Measurements from ENCODE around the gene BMP3. TPM values are rescaled to one million over a fixed set of nuclear protein-coding genes. Genes with fewer than 3 reads are reported as not detected.
A peak's percentile ranks its signal among the peaks of the same experiment; 100 is the strongest.

Gene BMP3
- total RNA-seq, 1 donor from 2014 or later, result not detected

DNA sequence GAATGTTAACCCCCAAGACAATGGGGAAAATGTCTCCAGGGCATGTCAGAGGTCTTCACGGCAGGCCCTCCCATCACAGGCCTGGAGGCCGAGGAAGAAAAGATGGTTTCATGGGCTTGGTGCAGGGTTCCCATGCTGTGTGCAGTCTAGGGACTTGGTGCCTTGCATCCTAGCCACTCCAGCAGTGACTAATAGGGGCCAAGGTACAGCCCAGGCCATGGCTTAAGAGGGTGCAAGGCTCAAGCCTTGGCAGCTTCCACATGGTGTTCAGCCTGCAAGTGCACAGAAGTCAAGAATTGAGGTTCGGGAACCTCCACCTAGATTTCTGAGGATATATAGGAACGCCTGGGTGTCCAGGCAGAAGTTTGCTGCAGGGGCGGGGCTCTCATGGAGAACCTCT lies 50.6 kb downstream of the BMP3 start:
- no peaks in the 10 kb centered on the region for H3K4me1 Mint-ChIP-seq (ENCODE audit: low read depth, unreplicated experiment)
- Histone ChIP-seq H3K27ac (ENCODE audit: low read depth, low read length) (no peak overlapping the region), H3K4me2 (ENCODE audit: low read length) (no peak overlapping the region), H2AFZ (ENCODE audit: low read depth, low read length) (no peak overlapping the region), H4K20me1 (ENCODE audit: insufficient read depth, low read length) (no peaks in the 10 kb centered on the region), H3K27me3 (ENCODE audit: insufficient read depth, low read length) (peaks cover 2% of the 10 kb centered on the region), H3K4me1 (ENCODE audit: insufficient read depth, low read length) (no peaks in the 10 kb centered on the region), H3K9ac (ENCODE audit: low read length) (no peak overlapping the region), H3K9me3 (ENCODE audit: insufficient read depth, low read depth, low read length) (no peaks in the 10 kb centered on the region), H3K79me2 (ENCODE audit: insufficient read depth, low read length) (no peaks in the 10 kb centered on the region), H3K36me3 (ENCODE audit: insufficient read depth, low read length) (no peaks in the 10 kb centered on the region), H3K4me3 (ENCODE audit: insufficient read depth, low read depth, low read length) (no peak overlapping the region)
- H3K36me3 Mint-ChIP-seq (ENCODE audit: low read depth, unreplicated experiment), result no peaks in the 10 kb centered on the region
- peaks cover 5% of the 10 kb centered on the region for H3K9me3 Mint-ChIP-seq (ENCODE audit: unreplicated experiment)
- FAIRE-seq (no peak), DNase-seq (ENCODE audit: low read depth) (no peak)
- H3K27ac Mint-ChIP-seq (ENCODE audit: unreplicated experiment), result no peak overlapping the region
- TF ChIP-seq, protein P1, sequence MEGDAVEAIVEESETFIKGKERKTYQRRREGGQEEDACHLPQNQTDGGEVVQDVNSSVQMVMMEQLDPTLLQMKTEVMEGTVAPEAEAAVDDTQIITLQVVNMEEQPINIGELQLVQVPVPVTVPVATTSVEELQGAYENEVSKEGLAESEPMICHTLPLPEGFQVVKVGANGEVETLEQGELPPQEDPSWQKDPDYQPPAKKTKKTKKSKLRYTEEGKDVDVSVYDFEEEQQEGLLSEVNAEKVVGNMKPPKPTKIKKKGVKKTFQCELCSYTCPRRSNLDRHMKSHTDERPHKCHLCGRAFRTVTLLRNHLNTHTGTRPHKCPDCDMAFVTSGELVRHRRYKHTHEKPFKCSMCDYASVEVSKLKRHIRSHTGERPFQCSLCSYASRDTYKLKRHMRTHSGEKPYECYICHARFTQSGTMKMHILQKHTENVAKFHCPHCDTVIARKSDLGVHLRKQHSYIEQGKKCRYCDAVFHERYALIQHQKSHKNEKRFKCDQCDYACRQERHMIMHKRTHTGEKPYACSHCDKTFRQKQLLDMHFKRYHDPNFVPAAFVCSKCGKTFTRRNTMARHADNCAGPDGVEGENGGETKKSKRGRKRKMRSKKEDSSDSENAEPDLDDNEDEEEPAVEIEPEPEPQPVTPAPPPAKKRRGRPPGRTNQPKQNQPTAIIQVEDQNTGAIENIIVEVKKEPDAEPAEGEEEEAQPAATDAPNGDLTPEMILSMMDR (IDR thresholded peaks at IDR 0.05; ENCODE audit: insufficient read depth, low read depth, low read length), result no peak
- TF ChIP-seq EZH2 (IDR thresholded peaks at IDR 0.05; ENCODE audit: insufficient read depth, low read length), result no peak
- H3K4me3 Mint-ChIP-seq (ENCODE audit: unreplicated experiment), result no peak overlapping the region
- peaks cover 7% of the 10 kb centered on the region for H3K27me3 Mint-ChIP-seq (ENCODE audit: low read depth, unreplicated experiment)

DNA sequence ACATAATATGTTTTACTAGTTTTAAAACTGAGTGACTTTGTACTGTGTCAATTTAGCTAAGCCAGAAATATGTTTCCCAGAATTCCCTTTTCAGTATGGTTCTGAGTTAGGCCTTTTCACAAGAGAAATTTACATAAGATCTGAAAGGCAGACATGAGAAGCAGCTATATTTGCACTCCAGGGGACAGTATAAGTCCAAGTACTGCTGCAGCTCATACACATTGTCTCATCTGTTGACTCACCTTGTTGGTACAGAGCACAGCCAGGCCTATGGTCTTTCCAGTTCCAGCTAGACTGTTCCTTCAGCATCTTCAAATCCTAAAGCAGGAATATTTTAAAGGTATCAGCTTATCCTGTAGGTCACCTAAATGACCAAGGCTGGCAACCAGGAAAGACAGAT lies 53.5 kb downstream of the BMP3 start:
- no peak overlapping the region for H3K4me3 ChIP-seq (ENCODE audit: insufficient read depth, low read depth, low read length)
- Mint-ChIP-seq H3K27me3 (ENCODE audit: low read depth, unreplicated experiment) (no peaks in the 10 kb centered on the region), H3K27ac (ENCODE audit: unreplicated experiment) (no peak overlapping the region), H3K36me3 (ENCODE audit: low read depth, unreplicated experiment) (no peaks in the 10 kb centered on the region), H3K9me3 (ENCODE audit: unreplicated experiment) (peaks cover 5% of the 10 kb centered on the region), H3K4me3 (ENCODE audit: unreplicated experiment) (no peak overlapping the region), H3K4me1 (ENCODE audit: low read depth, unreplicated experiment) (no peaks in the 10 kb centered on the region)
- DNase-seq (ENCODE audit: low read depth), result peak; percentile 2
- H3K27ac ChIP-seq (ENCODE audit: low read depth, low read length), result no peak overlapping the region
- H2AFZ ChIP-seq (ENCODE audit: low read depth, low read length), result no peak overlapping the region
- no peaks in the 10 kb centered on the region for H4K20me1 ChIP-seq (ENCODE audit: insufficient read depth, low read length)
- H3K36me3 ChIP-seq (ENCODE audit: insufficient read depth, low read length), result no peaks in the 10 kb centered on the region
- H3K27me3 ChIP-seq (ENCODE audit: insufficient read depth, low read length), result no peaks in the 10 kb centered on the region
- H3K79me2 ChIP-seq (ENCODE audit: insufficient read depth, low read length), result no peaks in the 10 kb centered on the region
- no peaks in the 10 kb centered on the region for H3K4me1 ChIP-seq (ENCODE audit: insufficient read depth, low read length)
- no peak for FAIRE-seq
- no peak for TF ChIP-seq EZH2 (IDR thresholded peaks at IDR 0.05; ENCODE audit: insufficient read depth, low read length)
- TF ChIP-seq, protein P1 (IDR thresholded peaks at IDR 0.05; ENCODE audit: insufficient read depth, low read depth, low read length), result peak; percentile 3
- no peak overlapping the region for H3K4me2 ChIP-seq (ENCODE audit: low read length)
- no peaks in the 10 kb centered on the region for H3K9me3 ChIP-seq (ENCODE audit: insufficient read depth, low read depth, low read length)
- H3K9ac ChIP-seq (ENCODE audit: low read length), result no peak overlapping the region

DNA sequence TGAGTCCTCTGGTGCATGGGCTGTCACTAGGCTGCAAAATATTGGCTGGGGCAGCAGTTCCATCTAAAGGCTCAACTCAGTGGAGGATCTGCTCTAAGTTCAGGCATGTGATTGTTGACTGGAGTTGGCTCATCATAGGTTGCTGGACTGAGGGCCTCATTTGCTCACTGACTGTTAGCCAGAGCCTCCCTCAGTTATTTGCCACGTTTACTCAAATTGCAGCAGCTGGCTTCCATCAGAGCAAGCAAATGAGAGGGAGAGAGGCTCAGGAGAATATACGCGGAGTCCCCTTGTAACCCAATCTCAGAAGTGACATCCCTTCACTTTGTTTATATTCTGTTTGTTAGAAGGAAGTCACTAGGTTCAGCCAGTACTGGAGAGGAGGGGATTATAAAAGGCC lies 54.1 kb downstream of the BMP3 start:
- DNase-seq (ENCODE audit: low read depth), result no peak
- no peak overlapping the region for H3K27ac Mint-ChIP-seq (ENCODE audit: unreplicated experiment)

More for the DNA sequence above, 54.1 kb downstream of the BMP3 start:
- no peaks in the 10 kb centered on the region for H3K79me2 ChIP-seq (ENCODE audit: insufficient read depth, low read length)
- no peaks in the 10 kb centered on the region for H3K9me3 ChIP-seq (ENCODE audit: insufficient read depth, low read depth, low read length)
- H3K4me3 Mint-ChIP-seq (ENCODE audit: unreplicated experiment), result no peak overlapping the region
- no peaks in the 10 kb centered on the region for H4K20me1 ChIP-seq (ENCODE audit: insufficient read depth, low read length)
- no peaks in the 10 kb centered on the region for H3K36me3 ChIP-seq (ENCODE audit: insufficient read depth, low read length)
- no peak for FAIRE-seq
- no peaks in the 10 kb centered on the region for H3K4me1 Mint-ChIP-seq (ENCODE audit: low read depth, unreplicated experiment)
- H3K36me3 Mint-ChIP-seq (ENCODE audit: low read depth, unreplicated experiment), result no peaks in the 10 kb centered on the region
- H3K4me2 ChIP-seq (ENCODE audit: low read length), result no peak overlapping the region
- peaks cover 5% of the 10 kb centered on the region for H3K9me3 Mint-ChIP-seq (ENCODE audit: unreplicated experiment)
- H2AFZ ChIP-seq (ENCODE audit: low read depth, low read length), result no peak overlapping the region
- no peak for TF ChIP-seq EZH2 (IDR thresholded peaks at IDR 0.05; ENCODE audit: insufficient read depth, low read length)
- TF ChIP-seq, protein P1 (IDR thresholded peaks at IDR 0.05; ENCODE audit: insufficient read depth, low read depth, low read length), result no peak
- H3K4me3 ChIP-seq (ENCODE audit: insufficient read depth, low read depth, low read length), result no peak overlapping the region
- H3K27me3 ChIP-seq (ENCODE audit: insufficient read depth, low read length), result no peaks in the 10 kb centered on the region
- H3K9ac ChIP-seq (ENCODE audit: low read length), result no peak overlapping the region
- no peaks in the 10 kb centered on the region for H3K4me1 ChIP-seq (ENCODE audit: insufficient read depth, low read length)
- H3K27ac ChIP-seq (ENCODE audit: low read depth, low read length), result no peak overlapping the region
- H3K27me3 Mint-ChIP-seq (ENCODE audit: low read depth, unreplicated experiment), result no peaks in the 10 kb centered on the region

All from astrocyte (in vitro differentiated cells and primary cell).